Nephron (organoid): ENCODE measurements around the gene NACC2.

Experiments used
- H3K27ac Mint-ChIP-seq, 3 experiments: 2 replicates each; pipeline ENCODE4 v1.8.0; 2020; ENCODE audit warnings: mixed read lengths in 3 of 3, mild to moderate bottlenecking in 2 of 3, moderate library complexity in 1 of 3
- H3K27me3 Mint-ChIP-seq: 2 replicates; pipeline ENCODE4 v1.8.0; 2021; ENCODE audit warnings: low read depth, mild to moderate bottlenecking, moderate library complexity, mixed read lengths
- H3K36me3 Mint-ChIP-seq: 2 replicates; pipeline ENCODE4 v1.8.0; 2020; ENCODE audit warnings: low read depth, mixed read lengths
- H3K4me1 Mint-ChIP-seq: 2 replicates; pipeline ENCODE4 v1.8.0; 2020; ENCODE audit warnings: mixed read lengths
- H3K4me3 Mint-ChIP-seq, 3 experiments: 2 replicates each; pipeline ENCODE4 v1.8.0; 2020; ENCODE audit warnings: mild to moderate bottlenecking in 3 of 3, mixed read lengths in 3 of 3, moderate library complexity in 2 of 3
- H3K9me3 Mint-ChIP-seq: 2 replicates; pipeline ENCODE4 v1.8.0; 2020; ENCODE audit warnings: mixed read lengths
- TF ChIP-seq, protein P1 (sequence below), 3 experiments: fragments of 200-600 bp; sonication (generic); IDR thresholded peaks; one replicate each; pipeline ENCODE4 v1.5.0; 2021; ENCODE audit warnings: antibody characterized with exemption in 3 of 3; ENCODE audit not compliant: unreplicated experiment in 3 of 3

Gene NACC2

GRCh38 chr9:135989157-135989556 lies 105.9 kb downstream of the NACC2 start:
- no peaks in the 10 kb centered on the region for H3K36me3 Mint-ChIP-seq
- no peaks in the 10 kb centered on the region for H3K27me3 Mint-ChIP-seq
- no peaks in the 10 kb centered on the region for H3K9me3 Mint-ChIP-seq
- H3K27ac Mint-ChIP-seq, result no peak overlapping the region
- H3K4me3 Mint-ChIP-seq, result no peak overlapping the region
- TF ChIP-seq, protein P1, sequence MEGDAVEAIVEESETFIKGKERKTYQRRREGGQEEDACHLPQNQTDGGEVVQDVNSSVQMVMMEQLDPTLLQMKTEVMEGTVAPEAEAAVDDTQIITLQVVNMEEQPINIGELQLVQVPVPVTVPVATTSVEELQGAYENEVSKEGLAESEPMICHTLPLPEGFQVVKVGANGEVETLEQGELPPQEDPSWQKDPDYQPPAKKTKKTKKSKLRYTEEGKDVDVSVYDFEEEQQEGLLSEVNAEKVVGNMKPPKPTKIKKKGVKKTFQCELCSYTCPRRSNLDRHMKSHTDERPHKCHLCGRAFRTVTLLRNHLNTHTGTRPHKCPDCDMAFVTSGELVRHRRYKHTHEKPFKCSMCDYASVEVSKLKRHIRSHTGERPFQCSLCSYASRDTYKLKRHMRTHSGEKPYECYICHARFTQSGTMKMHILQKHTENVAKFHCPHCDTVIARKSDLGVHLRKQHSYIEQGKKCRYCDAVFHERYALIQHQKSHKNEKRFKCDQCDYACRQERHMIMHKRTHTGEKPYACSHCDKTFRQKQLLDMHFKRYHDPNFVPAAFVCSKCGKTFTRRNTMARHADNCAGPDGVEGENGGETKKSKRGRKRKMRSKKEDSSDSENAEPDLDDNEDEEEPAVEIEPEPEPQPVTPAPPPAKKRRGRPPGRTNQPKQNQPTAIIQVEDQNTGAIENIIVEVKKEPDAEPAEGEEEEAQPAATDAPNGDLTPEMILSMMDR (IDR thresholded peaks at IDR 0.05; ENCODE audit: unreplicated experiment in 3 of 3), result no peak
- peaks cover 4% of the 10 kb centered on the region for H3K4me1 Mint-ChIP-seq

DNA sequence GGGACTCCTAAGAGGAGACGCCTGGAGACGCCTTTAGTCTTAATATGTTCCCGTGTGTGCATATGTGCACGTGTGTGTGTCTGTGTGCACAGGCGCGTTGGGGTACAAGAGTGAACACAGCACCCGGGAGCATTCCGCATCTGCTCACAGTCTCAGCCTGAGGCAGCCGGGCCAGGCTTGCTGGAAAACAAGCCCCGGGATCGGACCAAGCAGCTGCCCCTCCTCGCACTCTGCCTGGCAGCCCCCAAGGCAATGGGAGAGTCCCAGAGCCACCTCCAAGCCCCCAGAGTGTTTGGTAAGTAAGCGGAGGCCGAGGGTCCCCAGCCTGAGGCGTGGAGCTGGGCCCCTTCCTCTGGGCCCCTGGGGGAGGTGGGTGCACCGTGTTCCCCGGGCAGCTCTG lies 106.6 kb downstream of the NACC2 start:
- no peaks in the 10 kb centered on the region for H3K27me3 Mint-ChIP-seq

DNA sequence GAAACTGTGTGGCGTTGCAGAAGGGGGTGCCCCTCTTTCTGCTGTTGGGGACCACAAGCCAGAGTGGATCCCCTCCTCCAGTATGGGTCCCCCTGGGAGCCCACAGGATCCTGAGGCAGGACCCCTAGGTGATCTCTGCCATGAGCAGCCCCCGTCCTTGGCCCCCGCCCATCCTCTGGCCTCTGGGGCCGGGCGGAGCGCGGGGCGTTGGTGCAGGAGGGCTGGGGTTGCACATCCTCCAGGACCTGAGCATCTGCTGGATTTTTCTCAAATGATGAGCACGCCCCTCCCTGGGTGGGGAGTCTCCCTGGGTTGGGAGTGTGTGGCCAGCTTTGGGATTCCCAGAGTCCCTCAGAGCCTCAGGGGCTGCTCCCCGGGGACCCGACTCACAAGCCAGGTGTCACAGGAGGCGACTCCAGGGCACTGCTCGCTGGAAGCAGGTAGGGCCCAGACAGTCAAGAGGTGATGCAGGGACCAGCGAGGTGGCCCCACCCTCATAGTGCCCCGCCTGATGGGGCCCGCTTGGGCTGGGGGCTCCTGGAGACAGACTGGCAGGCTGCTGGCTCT lies 107.2 kb downstream of the NACC2 start:
- H3K27ac Mint-ChIP-seq, result no peak overlapping the region
- peaks cover 4% of the 10 kb centered on the region for H3K4me1 Mint-ChIP-seq
- no peaks in the 10 kb centered on the region for H3K36me3 Mint-ChIP-seq
- H3K27me3 Mint-ChIP-seq, result no peaks in the 10 kb centered on the region
- no peak overlapping the region for H3K4me3 Mint-ChIP-seq
- no peaks in the 10 kb centered on the region for H3K9me3 Mint-ChIP-seq
- TF ChIP-seq, protein P1 (IDR thresholded peaks at IDR 0.05; ENCODE audit: unreplicated experiment in 3 of 3), result no peak

More for the DNA sequence above, 106.6 kb downstream of the NACC2 start:
- Mint-ChIP-seq H3K4me3 (no peak overlapping the region), H3K27ac (no peak overlapping the region), H3K36me3 (no peaks in the 10 kb centered on the region), H3K9me3 (no peaks in the 10 kb centered on the region), H3K4me1 (peaks cover 4% of the 10 kb centered on the region)
- TF ChIP-seq, protein P1 (IDR thresholded peaks at IDR 0.05; ENCODE audit: unreplicated experiment in 3 of 3), result no peak

GRCh38 chr9:135986605-135987004 lies 108.5 kb downstream of the NACC2 start:
- peaks cover 4% of the 10 kb centered on the region for H3K4me1 Mint-ChIP-seq
- TF ChIP-seq, protein P1 (IDR thresholded peaks at IDR 0.05; ENCODE audit: unreplicated experiment in 3 of 3), result no peak
- no peaks in the 10 kb centered on the region for H3K9me3 Mint-ChIP-seq
- no peaks in the 10 kb centered on the region for H3K27me3 Mint-ChIP-seq
- H3K4me3 Mint-ChIP-seq, result no peak overlapping the region
- H3K27ac Mint-ChIP-seq, result no peak overlapping the region
- no peaks in the 10 kb centered on the region for H3K36me3 Mint-ChIP-seq

DNA sequence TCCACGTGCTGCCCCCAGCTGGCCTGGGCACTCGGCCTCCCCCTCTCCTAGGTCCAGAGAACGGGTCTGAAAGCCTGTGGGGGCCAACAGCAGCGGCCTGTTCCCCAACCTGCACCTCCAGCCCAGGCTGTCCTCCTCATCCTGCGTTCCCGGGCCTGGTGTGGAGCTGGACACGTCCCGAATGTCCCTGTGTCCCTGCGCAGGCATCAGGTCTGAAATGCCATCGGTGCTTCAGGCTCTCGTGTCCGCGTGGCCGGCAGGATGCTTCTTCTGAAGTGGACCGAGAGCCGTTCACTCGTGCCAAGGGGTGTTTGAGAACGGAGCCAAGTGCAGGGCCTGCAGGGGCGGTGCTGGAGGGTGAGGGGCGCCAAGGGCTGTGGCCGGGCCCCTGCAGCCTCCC lies 109.2 kb downstream of the NACC2 start:
- Mint-ChIP-seq H3K4me3 (no peak overlapping the region), H3K9me3 (no peaks in the 10 kb centered on the region), H3K27ac (no peak overlapping the region), H3K4me1 (peaks cover 4% of the 10 kb centered on the region), H3K27me3 (no peaks in the 10 kb centered on the region), H3K36me3 (no peaks in the 10 kb centered on the region)
- TF ChIP-seq, protein P1 (IDR thresholded peaks at IDR 0.05; ENCODE audit: unreplicated experiment in 3 of 3), result no peak

DNA sequence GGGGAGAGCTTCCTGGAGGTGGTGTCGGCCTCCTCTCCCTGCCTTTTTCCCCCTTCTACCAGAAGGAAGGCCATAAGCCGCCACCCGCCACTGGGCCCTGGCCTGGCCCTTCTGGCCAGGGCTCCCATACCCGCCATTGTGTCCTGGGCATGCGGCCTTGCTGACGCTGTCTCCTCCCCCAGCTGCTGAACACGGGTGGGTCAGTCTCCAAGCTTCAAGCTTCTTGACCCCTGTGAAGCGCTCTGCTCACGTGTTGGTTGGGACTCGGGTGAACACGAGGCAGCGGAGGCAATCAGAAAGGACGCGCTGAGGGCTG lies 109.7 kb downstream of the NACC2 start:
- H3K4me1 Mint-ChIP-seq, result peaks cover 4% of the 10 kb centered on the region

More for the DNA sequence above, 109.7 kb downstream of the NACC2 start:
- TF ChIP-seq, protein P1 (IDR thresholded peaks at IDR 0.05; ENCODE audit: unreplicated experiment in 3 of 3), result no peak
- Mint-ChIP-seq H3K36me3 (no peaks in the 10 kb centered on the region), H3K4me3 (no peak overlapping the region), H3K9me3 (no peaks in the 10 kb centered on the region), H3K27ac (no peak overlapping the region), H3K27me3 (no peaks in the 10 kb centered on the region)
